Activated CD4-positive, alpha-beta T cell treated with anti-CD3 and anti-CD28 coated beads, Interleukin-2, amount 10 ng/mL, durations not matched to agents 24 days and 14 days (primary cell): ENCODE data around the gene SLC9A9. TPM values are rescaled to one million over a fixed set of nuclear protein-coding genes. Genes with fewer than 3 reads are reported as not detected.

Source experiments
- DNase-seq: peaks from one replicate; pipeline ENCODE4 v3.0.0; 2022
- H3K27ac Mint-ChIP-seq: one replicate; pipeline ENCODE4 v1.8.0; 2022; ENCODE audit warnings: mild to moderate bottlenecking, mixed read lengths
- H3K27me3 Mint-ChIP-seq: one replicate; pipeline ENCODE4 v1.8.0; 2022; ENCODE audit warnings: mixed read lengths
- H3K36me3 Mint-ChIP-seq: one replicate; pipeline ENCODE4 v1.8.0; 2022; ENCODE audit warnings: low read depth, mild to moderate bottlenecking, mixed read lengths
- H3K4me1 Mint-ChIP-seq: one replicate; pipeline ENCODE4 v1.8.0; 2021; ENCODE audit warnings: mixed read lengths
- H3K4me3 Mint-ChIP-seq: one replicate; pipeline ENCODE4 v1.8.0; 2022; ENCODE audit warnings: mild to moderate bottlenecking, moderate library complexity, mixed read lengths
- H3K9me3 Mint-ChIP-seq: one replicate; pipeline ENCODE4 v1.8.0; 2021; ENCODE audit warnings: mixed read lengths
- intact Hi-C: fragments of 100-400 bp; cut with micrococcal nuclease; formaldehyde crosslinking; loops from one replicate; pipeline ENCODE4 v1.15.1; 2023
- total RNA-seq: library from RNA; stranded (reverse); gene quantifications from 2 replicates; pipeline ENCODE4 v1.2.3, GENCODE V29; 2022

Gene SLC9A9
- total RNA-seq, 1 donor from 2014 or later, result 1.3 TPM

GRCh38 chr3:143267989-143268388, 580.3 kb downstream of the SLC9A9 start:
- no peak overlapping the region for H3K27ac Mint-ChIP-seq
- no peak overlapping the region for H3K4me3 Mint-ChIP-seq
- H3K36me3 Mint-ChIP-seq, result no peaks in the 10 kb centered on the region
- H3K4me1 Mint-ChIP-seq, result no peaks in the 10 kb centered on the region
- intact Hi-C loops, result no loop called here
- H3K27me3 Mint-ChIP-seq, result no peaks in the 10 kb centered on the region
- no peak for DNase-seq
- peaks cover 3% of the 10 kb centered on the region for H3K9me3 Mint-ChIP-seq

- no peaks in the 10 kb centered on the region for H3K36me3 Mint-ChIP-seq
- no peaks in the 10 kb centered on the region for H3K4me1 Mint-ChIP-seq
- intact Hi-C loops, result no loop called here
- no peak for DNase-seq
- H3K27ac Mint-ChIP-seq, result no peak overlapping the region
- H3K9me3 Mint-ChIP-seq, result peaks cover 3% of the 10 kb centered on the region
- no peaks in the 10 kb centered on the region for H3K27me3 Mint-ChIP-seq
- H3K4me3 Mint-ChIP-seq, result no peak overlapping the region
Observed at GRCh38 chr3:143266927-143267326, 581.3 kb downstream of the SLC9A9 start.

- no peak for DNase-seq
- Mint-ChIP-seq H3K36me3 (no peaks in the 10 kb centered on the region), H3K4me3 (no peak overlapping the region), H3K27me3 (no peaks in the 10 kb centered on the region), H3K4me1 (no peaks in the 10 kb centered on the region), H3K27ac (no peak overlapping the region), H3K9me3 (peaks cover 3% of the 10 kb centered on the region)
- intact Hi-C loops, result no loop called here
Observed at GRCh38 chr3:143266511-143266910, 581.8 kb downstream of the SLC9A9 start.

GRCh38 chr3:143265501-143266070, 582.7 kb downstream of the SLC9A9 start:
- no peaks in the 10 kb centered on the region for H3K4me1 Mint-ChIP-seq
- H3K27me3 Mint-ChIP-seq, result no peaks in the 10 kb centered on the region
- no peak overlapping the region for H3K4me3 Mint-ChIP-seq
- no peaks in the 10 kb centered on the region for H3K36me3 Mint-ChIP-seq
- H3K9me3 Mint-ChIP-seq, result peaks cover 3% of the 10 kb centered on the region
- H3K27ac Mint-ChIP-seq, result no peak overlapping the region
- DNase-seq, result no peak
- intact Hi-C loops, result no loop called here

DNA sequence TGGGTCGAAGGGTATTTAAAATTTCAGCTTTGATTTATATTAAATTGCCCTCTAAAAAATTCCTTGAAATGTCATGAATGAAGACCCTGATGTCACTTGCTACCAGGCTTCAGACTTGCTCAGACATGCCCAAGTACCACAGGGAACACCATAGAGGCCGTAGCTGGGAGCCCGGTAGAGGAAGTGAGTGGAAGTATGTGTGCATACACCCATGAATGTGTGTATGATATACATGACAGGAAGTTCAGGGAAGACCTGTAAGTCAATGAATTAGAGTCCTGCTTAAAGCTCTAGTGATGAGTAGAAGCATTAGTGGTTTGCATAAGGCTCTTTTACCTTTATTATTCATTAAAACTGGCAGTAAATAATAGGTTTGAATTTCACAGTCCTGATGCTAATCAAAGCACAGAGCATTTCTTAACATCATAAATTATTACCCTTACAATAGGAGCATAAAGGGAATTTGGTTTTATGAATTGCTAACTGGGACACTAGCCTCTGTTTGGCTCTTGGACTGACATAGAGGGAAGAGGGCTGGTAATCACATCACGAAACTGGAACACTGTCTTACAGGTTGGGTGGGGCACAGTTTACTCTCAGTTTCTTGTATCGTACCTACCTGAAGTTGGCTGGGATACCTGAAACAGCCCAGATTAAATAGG, 584.3 kb downstream of the SLC9A9 start:
- DNase-seq, result no peak
- Mint-ChIP-seq H3K27me3 (no peaks in the 10 kb centered on the region), H3K4me1 (no peaks in the 10 kb centered on the region), H3K9me3 (peaks cover 3% of the 10 kb centered on the region), H3K36me3 (no peaks in the 10 kb centered on the region), H3K4me3 (no peak overlapping the region), H3K27ac (no peak overlapping the region)
- intact Hi-C loops, result no loop called here

DNA sequence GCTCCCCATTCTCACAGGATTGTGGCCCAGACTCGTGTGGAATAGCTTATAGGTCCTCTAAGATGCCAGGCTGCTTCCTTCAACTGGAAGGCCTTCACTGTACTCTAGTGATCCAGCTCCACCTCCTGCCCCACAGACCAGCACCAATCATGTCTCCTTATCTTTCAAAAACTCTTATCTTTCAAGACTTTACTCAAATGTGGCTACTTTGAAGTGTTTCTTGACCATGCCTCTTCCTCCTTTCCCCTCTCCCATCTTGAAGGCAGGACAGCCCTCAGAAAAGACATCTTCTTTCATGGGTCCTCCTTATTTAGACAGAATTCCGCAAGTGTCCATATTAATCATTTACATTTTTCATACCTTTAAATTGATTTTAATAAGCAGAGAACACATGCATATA, 586.4 kb downstream of the SLC9A9 start:
- DNase-seq, result no peak
- Mint-ChIP-seq H3K4me3 (no peak overlapping the region), H3K27me3 (no peaks in the 10 kb centered on the region), H3K9me3 (peaks cover 3% of the 10 kb centered on the region), H3K27ac (no peak overlapping the region), H3K4me1 (no peaks in the 10 kb centered on the region), H3K36me3 (no peaks in the 10 kb centered on the region)
- intact Hi-C loops, result no loop called here

GRCh38 chr3:143258692-143259091, 589.6 kb downstream of the SLC9A9 start:
- Mint-ChIP-seq H3K27me3 (no peaks in the 10 kb centered on the region), H3K36me3 (no peaks in the 10 kb centered on the region), H3K4me3 (no peak overlapping the region), H3K4me1 (no peaks in the 10 kb centered on the region), H3K9me3 (peaks cover 9% of the 10 kb centered on the region), H3K27ac (no peak overlapping the region)
- no peak for DNase-seq
- intact Hi-C loops, result no loop called here

GRCh38 chr3:143256416-143256815, 591.9 kb downstream of the SLC9A9 start:
- Mint-ChIP-seq H3K4me1 (no peaks in the 10 kb centered on the region), H3K27ac (no peak overlapping the region), H3K27me3 (no peaks in the 10 kb centered on the region), H3K9me3 (peaks cover 12% of the 10 kb centered on the region), H3K4me3 (no peak overlapping the region), H3K36me3 (no peaks in the 10 kb centered on the region)
- DNase-seq, result no peak
- intact Hi-C loops, result no loop called here

GRCh38 chr3:143255739-143256138, 592.5 kb downstream of the SLC9A9 start:
- H3K9me3 Mint-ChIP-seq, result peaks cover 17% of the 10 kb centered on the region
- no peaks in the 10 kb centered on the region for H3K4me1 Mint-ChIP-seq
- no peak overlapping the region for H3K27ac Mint-ChIP-seq
- no peak overlapping the region for H3K4me3 Mint-ChIP-seq
- H3K27me3 Mint-ChIP-seq, result no peaks in the 10 kb centered on the region
- DNase-seq, result no peak
- no peaks in the 10 kb centered on the region for H3K36me3 Mint-ChIP-seq
- intact Hi-C loops, result no loop called here

- Mint-ChIP-seq H3K27me3 (no peaks in the 10 kb centered on the region), H3K4me1 (no peaks in the 10 kb centered on the region), H3K4me3 (no peak overlapping the region), H3K27ac (no peak overlapping the region), H3K9me3 (peaks cover 25% of the 10 kb centered on the region), H3K36me3 (no peaks in the 10 kb centered on the region)
- intact Hi-C loops, result no loop called here
- no peak for DNase-seq
Observed at GRCh38 chr3:143252931-143253330, 595.3 kb downstream of the SLC9A9 start.

- intact Hi-C loops, result no loop called here
- Mint-ChIP-seq H3K4me3 (no peak overlapping the region), H3K36me3 (no peaks in the 10 kb centered on the region), H3K27ac (no peak overlapping the region), H3K27me3 (no peaks in the 10 kb centered on the region), H3K9me3 (peaks cover 16% of the 10 kb centered on the region), H3K4me1 (no peaks in the 10 kb centered on the region)
- no peak for DNase-seq
Observed at GRCh38 chr3:143249014-143249413, 599.3 kb downstream of the SLC9A9 start.

GRCh38 chr3:143247073-143247472, 601.2 kb downstream of the SLC9A9 start:
- DNase-seq, result no peak
- intact Hi-C loops, result no loop called here
- Mint-ChIP-seq H3K9me3 (peaks cover 13% of the 10 kb centered on the region), H3K27me3 (no peaks in the 10 kb centered on the region), H3K36me3 (no peaks in the 10 kb centered on the region), H3K27ac (no peak overlapping the region), H3K4me3 (no peak overlapping the region), H3K4me1 (no peaks in the 10 kb centered on the region)

- intact Hi-C loops, result no loop called here
- H3K27ac Mint-ChIP-seq, result no peak overlapping the region
- peaks cover 8% of the 10 kb centered on the region for H3K9me3 Mint-ChIP-seq
- no peak overlapping the region for H3K4me3 Mint-ChIP-seq
- DNase-seq, result no peak
- H3K4me1 Mint-ChIP-seq, result no peaks in the 10 kb centered on the region
- no peaks in the 10 kb centered on the region for H3K27me3 Mint-ChIP-seq
- H3K36me3 Mint-ChIP-seq, result no peaks in the 10 kb centered on the region
Observed at GRCh38 chr3:143245692-143246091, 602.6 kb downstream of the SLC9A9 start.

DNA sequence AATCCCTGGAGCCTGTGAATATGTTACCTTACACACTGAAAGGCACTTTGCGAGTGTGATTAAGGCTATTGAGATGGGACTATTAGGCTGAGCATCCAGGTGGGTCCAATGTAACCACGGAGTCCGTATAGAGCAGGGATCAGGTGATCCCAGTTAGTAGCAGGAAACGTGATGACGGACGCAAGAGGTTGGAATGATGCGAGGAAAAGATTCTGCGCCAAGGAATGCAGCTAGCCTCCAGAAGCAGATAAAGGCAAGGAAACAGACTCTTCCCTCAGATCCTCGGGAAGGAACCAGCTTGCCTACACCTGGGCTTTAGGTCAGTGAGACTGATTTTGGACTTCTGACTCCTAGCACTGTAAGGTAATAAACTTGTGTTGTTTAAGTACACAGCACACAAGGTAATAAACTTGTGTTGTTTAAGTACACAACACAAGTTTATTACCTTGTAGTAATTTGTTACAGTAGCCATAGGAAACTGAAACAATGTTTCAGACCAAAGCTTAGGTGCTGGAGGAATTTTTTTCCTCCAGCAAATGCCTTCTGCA, 603.7 kb downstream of the SLC9A9 start:
- Mint-ChIP-seq H3K4me3 (no peak overlapping the region), H3K4me1 (no peaks in the 10 kb centered on the region), H3K27me3 (no peaks in the 10 kb centered on the region), H3K9me3 (peaks cover 5% of the 10 kb centered on the region), H3K27ac (no peak overlapping the region), H3K36me3 (no peaks in the 10 kb centered on the region)
- no peak for DNase-seq
- intact Hi-C loops, result no loop called here

- Mint-ChIP-seq H3K4me1 (no peaks in the 10 kb centered on the region), H3K27ac (no peak overlapping the region), H3K27me3 (no peaks in the 10 kb centered on the region), H3K9me3 (peaks cover 5% of the 10 kb centered on the region), H3K36me3 (no peaks in the 10 kb centered on the region), H3K4me3 (no peak overlapping the region)
- DNase-seq, result no peak
- intact Hi-C loops, result no loop called here
Observed at GRCh38 chr3:143243686-143244085, 604.6 kb downstream of the SLC9A9 start.
